NCI-H82 (cell line): ENCODE results near the gene SP2.

ENCODE experiments used
- DNase-seq: peaks from one replicate; lab custom pipeline; 2025; lab: John Stamatoyannopoulos, UW

SP2 gene

GRCh38 chr17:47895856-47896671 is at the start of gene SP2:
Gene SP2, plus strand, starts transcription at chr17:47896236. Its CDS starts 51 bp downstream, at chr17:47896287.
- peak; percentile 100 for DNase-seq

- peak; percentile 22 for DNase-seq
These were observed 49.2 kb upstream of the SP2 start for GRCh38 chr17:47846716-47847340.

- peak; percentile 51 for DNase-seq
These were observed 48.5 kb upstream of the SP2 start for GRCh38 chr17:47847341-47848197.

GRCh38 chr17:47848198-47848513 is 47.9 kb upstream of the SP2 start:
- DNase-seq: no peak

- no peak for DNase-seq
These were observed 45.7 kb upstream of the SP2 start for GRCh38 chr17:47850373-47850691.

- peak; percentile 62 for DNase-seq
These were observed 45.1 kb upstream of the SP2 start, which contains the start of gene SP6 for GRCh38 chr17:47850692-47851573. Gene SP6, minus strand, starts transcription at chr17:47851163. Its CDS starts 2,734 bp downstream, at chr17:47848429.

- DNase-seq: no peak
These were observed 44.3 kb upstream of the SP2 start for GRCh38 chr17:47851764-47852112.

GRCh38 chr17:47852113-47852949 is 43.7 kb upstream of the SP2 start:
- no peak for DNase-seq

- no peak for DNase-seq
These were observed 42.4 kb upstream of the SP2 start for GRCh38 chr17:47853616-47854015.

GRCh38 chr17:47855737-47856136 is 40.3 kb upstream of the SP2 start:
- DNase-seq: no peak

- DNase-seq: no peak
These were observed 39.2 kb upstream of the SP2 start for GRCh38 chr17:47856830-47857229.

- no peak for DNase-seq
These were observed 38.2 kb upstream of the SP2 start for GRCh38 chr17:47857551-47858455.

GRCh38 chr17:47860386-47860785 is 35.6 kb upstream of the SP2 start:
- DNase-seq: no peak

- no peak for DNase-seq
These were observed 33.2 kb upstream of the SP2 start for GRCh38 chr17:47862621-47863440.

GRCh38 chr17:47864791-47865216 is 31.2 kb upstream of the SP2 start:
- DNase-seq: no peak

- DNase-seq: no peak
These were observed 29.1 kb upstream of the SP2 start for GRCh38 chr17:47866941-47867340.

- DNase-seq: no peak
These were observed 28.1 kb upstream of the SP2 start for GRCh38 chr17:47867813-47868533.

GRCh38 chr17:47869114-47869513 is 26.9 kb upstream of the SP2 start:
- no peak for DNase-seq
